HPDE6-E6E7 (cell line): ENCODE results near the gene BPIFB4.
A peak's percentile ranks its signal among the peaks of the same experiment; 100 is the strongest.

Experiments used
- DNase-seq: peaks from one replicate; pipeline ENCODE4 v3.0.0; 2011; ENCODE audit warnings: missing footprints; ENCODE audit errors: extremely low spot score

BPIFB4 gene

DNA sequence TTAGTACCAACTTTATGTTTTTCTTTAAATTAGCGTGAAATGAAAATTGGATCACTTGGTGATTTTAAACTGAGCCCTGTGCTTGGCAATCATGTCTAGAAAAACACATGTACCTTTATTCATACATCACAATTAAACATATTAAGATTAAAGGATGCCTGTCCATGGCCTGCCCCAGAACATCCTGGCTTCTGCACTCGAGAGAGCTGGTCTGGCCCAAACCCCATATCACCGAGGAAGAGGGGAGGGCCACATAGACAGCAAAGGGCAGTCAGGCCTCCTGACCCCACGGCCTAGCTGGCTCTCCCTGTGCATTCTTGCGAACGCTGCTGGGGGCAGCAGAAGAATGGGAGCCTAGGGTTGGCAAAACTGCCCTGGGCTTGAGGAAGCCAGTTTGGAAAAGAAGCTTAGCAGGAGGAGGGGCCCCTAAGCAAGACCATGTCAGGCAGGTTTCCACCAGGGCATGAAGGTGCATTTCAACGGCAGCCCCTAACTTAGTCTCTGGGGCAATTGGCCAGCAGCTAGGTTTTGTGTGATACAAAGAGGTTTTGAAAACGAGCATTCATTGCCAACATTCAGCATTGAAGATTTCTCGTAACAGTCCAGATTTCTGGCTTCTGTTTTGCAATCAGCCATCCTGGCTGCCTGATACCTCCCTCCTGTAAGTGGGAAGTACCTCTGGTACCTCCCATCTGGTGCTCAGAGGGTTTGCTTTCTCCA is 17.2 kb upstream of the BPIFB4 start:
- DNase-seq: no peak

DNA sequence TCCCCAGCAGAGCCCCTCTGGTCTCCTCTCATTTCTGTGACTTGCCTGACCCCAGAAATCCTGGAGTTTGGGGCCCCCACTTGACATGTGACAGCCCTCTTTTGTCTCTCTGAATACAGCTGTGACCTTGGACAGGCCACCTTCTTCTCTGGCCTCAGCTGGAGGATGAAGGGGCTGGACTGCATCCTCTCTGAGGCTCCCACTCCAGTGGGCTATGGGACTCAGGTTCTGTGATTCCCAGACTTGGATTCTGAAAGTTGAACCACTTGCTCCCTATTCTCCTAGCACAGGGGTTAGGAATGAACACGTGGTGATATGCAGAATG is 16.7 kb upstream of the BPIFB4 start:
- no peak for DNase-seq

- no peak for DNase-seq
These were observed 16.2 kb upstream of the BPIFB4 start for GRCh38 chr20:33063271-33063670.

DNA sequence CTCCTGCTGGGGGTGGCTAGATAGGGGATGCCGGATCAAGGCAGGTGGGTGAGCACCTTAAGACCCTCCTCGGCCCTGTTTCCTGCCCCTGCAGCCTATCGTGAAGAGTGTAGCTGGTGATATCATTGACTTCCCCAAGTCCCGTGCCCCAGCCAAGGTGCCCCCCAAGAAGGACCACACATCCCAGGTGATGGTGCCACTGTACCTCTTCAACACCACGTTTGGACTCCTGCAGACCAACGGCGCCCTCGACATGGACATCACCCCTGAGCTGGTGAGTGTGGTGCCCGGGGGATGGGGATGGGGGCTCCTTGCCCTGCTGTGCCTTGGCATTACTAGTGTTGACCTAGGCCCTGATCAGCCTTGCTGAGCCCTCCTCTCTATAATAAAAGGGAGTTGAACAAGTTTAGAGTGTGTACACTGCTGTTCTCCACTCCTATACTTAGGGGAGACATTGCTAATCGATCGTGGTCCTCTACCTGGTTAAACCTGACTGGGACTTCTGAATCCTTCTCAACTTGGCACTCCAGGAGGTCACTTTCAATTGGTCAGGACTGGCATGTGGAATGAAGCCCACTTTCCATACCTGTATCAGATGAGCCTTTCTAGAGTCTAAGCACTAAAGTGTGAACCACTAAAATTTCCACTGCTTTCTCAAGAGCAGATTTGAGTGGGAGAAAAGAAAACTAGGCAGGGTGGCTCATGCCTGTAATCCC is 14.7 kb upstream of the BPIFB4 start:
- no peak for DNase-seq

DNA sequence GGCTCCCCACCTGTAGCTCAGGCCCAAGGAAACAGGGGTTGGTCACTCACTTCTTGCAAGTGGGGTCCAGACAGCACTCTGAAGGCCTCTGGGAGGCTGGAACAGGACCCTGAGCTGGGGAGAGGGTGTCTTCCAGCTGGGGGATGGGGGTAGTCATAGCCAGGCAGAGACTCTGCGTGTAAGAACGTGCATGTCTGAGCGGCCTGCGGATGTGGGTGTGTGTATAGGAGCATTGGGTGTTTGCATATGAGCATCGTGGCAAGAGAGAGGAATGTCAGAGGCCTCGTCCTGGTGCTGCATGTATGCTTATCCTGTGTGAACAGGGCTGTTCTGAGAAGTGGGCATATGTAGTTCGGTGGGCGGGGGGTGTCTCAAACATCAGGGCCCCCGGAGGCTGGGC is 13.7 kb upstream of the BPIFB4 start:
- DNase-seq: peak; percentile 79

- no peak for DNase-seq
These were observed 11.6 kb upstream of the BPIFB4 start for GRCh38 chr20:33067806-33068205.

DNA sequence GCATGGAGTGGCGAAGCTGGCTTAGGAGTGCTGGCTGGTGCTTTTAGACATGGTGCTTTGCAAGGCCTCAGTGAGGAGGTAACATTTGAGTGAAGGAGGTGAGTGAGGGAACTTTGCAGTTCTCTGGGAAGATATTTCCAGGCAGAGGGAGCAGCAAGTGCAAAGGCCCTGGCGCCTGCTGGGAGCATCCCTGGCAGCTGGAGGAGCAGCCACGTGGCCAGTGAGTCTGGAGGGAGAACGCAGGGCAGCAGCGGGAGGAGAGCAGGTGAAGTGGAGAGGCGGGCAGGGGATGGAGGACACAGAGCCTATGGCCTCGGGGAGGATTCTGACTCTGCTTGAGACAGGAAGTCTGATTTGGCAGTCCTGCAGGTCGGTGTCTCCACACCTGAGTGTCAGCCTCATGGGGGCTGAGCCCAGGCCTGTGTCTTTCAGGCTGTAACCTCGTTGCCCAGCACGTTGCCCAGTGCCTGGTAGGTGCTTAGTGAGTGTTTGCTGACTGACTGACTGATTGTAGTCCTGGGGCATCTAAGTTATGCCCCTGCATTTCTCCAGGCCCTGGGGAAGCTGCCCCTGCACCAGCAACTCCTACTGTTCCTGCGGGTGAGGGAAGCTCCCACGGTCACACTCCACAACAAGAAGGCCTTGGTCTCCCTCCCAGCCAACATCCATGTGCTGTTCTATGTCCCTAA is 11.0 kb upstream of the BPIFB4 start:
- no peak for DNase-seq

GRCh38 chr20:33069673-33070072 is 9.8 kb upstream of the BPIFB4 start:
- DNase-seq: no peak

GRCh38 chr20:33070111-33071053 is 9.1 kb upstream of the BPIFB4 start:
- DNase-seq: no peak

- no peak for DNase-seq
These were observed 8.2 kb upstream of the BPIFB4 start for GRCh38 chr20:33071198-33071597.

GRCh38 chr20:33072362-33072761 is 7.1 kb upstream of the BPIFB4 start:
- DNase-seq: no peak

GRCh38 chr20:33072813-33073212 is 6.6 kb upstream of the BPIFB4 start:
- DNase-seq: no peak

- DNase-seq: no peak
These were observed 4.8 kb upstream of the BPIFB4 start for GRCh38 chr20:33074675-33075074.

- DNase-seq: no peak
These were observed 4.2 kb upstream of the BPIFB4 start for GRCh38 chr20:33075281-33075680.

DNA sequence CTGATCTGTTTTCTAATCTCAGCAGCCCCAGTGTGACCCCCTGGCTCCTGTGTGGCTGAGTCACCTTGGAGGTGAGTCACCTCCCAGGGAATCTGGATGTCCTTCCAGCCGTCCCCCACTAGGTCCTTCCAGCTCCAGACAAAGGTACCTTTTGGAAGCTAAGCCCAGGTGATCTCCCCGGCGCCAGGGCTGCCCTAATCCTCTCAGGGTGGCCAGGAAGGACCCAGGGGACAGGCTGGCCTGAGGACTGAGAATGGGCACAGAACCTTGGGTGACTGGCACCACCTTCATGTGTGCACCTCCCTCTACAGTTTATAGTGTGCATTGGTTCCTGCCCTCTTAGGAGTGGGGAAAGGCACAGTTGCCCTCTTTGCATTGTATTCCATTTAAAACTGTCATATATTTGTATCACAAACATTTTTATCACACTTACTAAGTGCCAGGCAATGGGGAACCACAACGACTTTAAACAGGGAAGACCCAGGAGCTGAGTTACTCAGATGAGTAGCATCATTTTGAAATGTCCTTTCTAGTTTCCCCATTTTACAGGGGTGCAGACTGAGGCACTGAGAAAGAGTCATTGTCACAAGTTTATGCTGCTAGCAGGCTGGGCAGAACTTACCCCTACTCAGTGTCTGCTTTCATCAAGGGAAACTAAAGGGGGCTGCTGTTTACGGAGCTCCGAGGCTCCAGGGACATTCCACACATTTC is 2.6 kb upstream of the BPIFB4 start:
- DNase-seq: peak; percentile 34

DNA sequence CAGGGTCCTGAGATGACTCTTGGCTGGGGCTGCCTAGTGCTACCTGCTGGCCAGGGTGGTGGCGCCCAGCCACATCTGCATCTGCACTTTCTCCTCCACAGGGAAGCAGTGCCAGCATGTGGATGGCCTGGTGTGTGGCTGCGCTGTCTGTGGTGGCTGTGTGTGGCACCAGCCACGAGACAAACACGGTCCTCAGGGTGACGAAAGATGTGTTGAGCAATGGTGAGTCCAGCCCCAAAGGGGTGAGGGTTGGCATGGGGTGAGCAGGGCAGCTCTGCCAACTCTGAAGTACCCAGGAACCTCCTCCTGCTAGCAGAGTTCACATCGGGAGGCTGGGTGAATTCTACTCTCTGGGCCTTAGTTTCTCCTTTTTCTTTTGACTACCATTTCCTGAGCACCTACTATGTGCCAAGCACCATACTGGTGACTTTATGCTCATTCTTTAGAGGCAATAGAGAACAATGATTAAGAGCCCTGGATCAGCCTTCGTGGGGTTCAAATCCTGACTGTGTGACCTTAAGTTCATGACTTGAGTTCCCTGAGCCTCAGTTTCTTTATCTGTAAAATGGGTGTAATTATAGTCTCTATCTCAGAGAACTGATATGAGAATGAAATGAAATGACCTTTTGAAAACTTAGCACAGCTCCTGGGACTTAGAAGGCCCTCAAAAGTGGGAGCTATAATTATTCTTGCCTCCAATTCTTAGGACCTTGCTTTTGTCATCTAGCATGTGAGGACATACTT is 2.1 kb downstream of the BPIFB4 start:
- DNase-seq: no peak

DNA sequence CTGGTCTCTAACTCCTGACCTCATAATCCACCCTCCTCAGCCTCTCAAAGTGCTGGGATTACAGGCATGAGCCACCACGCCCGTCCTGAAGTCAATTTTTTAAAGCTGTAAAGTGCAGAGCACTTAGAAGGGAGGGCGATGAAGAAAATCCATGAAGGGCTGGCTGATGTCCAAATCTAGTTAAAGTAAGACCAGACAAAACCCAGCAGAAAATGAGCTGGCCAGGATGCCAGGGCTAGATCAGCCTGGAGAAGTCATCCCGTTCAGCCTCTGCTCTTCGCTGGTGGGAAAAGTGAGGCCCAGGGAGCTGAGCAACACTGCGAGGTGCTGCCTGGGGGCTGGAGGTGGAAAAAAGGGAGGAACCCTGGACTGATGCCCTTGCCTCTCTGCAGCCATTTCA is 3.1 kb downstream of the BPIFB4 start:
- no peak for DNase-seq

DNA sequence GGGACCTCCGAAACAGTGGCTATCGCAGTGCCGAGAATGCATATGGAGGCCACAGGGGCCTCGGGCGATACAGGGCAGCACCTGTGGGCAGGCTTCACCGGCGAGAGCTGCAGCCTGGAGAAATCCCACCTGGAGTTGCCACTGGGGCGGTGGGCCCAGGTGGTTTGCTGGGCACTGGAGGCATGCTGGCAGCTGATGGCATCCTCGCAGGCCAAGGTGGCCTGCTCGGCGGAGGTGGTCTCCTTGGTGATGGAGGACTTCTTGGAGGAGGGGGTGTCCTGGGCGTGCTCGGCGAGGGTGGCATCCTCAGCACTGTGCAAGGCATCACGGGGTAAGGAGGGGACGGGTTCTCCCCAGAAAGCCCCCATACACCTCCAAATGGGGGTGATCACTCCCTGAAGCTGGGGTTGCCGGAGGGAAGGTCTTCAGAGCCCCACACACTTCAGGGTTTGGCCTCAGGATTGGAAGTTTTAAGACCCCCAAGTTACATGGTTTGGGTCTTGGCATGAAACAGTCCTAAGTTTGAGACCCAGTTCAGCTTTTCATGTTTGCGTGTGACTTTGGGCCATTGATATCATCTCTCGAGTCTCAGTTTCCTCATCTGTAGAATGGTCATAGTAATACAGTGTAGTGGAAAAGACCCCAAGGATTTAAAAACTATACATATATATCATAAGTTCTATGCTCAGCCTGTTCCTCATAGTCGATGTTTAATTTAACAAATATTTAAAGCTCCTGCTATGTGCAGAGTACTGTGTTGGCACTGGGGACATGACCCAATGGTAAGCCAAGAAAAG is 4.3 kb downstream of the BPIFB4 start:
- DNase-seq: no peak

DNA sequence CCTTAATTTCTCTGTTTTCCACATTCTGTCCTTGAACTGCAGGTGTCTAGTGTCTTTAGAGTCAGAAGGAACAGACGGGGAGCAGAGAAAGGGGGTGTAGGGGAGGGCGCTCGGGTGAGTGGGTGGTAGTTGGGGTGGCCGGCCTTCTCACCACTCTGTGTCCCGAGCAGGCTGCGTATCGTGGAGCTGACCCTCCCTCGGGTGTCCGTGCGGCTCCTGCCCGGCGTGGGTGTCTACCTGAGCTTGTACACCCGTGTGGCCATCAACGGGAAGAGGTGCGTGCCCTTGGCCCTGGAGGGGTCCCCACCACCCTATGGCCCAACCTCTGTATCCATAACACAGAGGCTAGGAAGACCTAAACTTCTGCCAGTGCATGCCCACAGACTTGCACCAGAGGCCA is 5.3 kb downstream of the BPIFB4 start:
- no peak for DNase-seq
